ENCODE measurements around the gene PTCD3.

GRCh38 chr2:86066007-86066578 is 39.9 kb upstream of the PTCD3 start:
- TF ChIP-seq CTCF (conservative IDR thresholded peaks at IDR 0.05; ENCODE audit: low read depth, low read length) (no peak), RCOR1 (IDR thresholded peaks at IDR 0.05; ENCODE audit: insufficient replicate concordance, low read length) (no peak), POLR2A (IDR thresholded peaks at IDR 0.05; ENCODE audit: low read depth, low read length) (no peak), RFX5 (IDR thresholded peaks at IDR 0.05; ENCODE audit: low read depth, low read length) (no peak), MAZ (IDR thresholded peaks at IDR 0.05; ENCODE audit: borderline replicate concordance, low read depth, low read length) (no peak), CEBPB (IDR thresholded peaks at IDR 0.05; ENCODE audit: low read depth, low read length) (no peak)
